HG03064 (cell line): ENCODE results near the gene TIGAR.

Source experiments
- ATAC-seq: cut with Tn5 transposase; IDR thresholded peaks from one replicate; pipeline ENCODE4 v1.9.1; 2021; ENCODE audit warnings: low read depth; ENCODE audit not compliant: unreplicated experiment

The TIGAR gene

GRCh38 chr12:4320853-4321701 is at the start of gene TIGAR:
Gene TIGAR (plus strand): TSS chr12:4321213. CDS start chr12:4321272, 59 bp downstream.
- ATAC-seq = peak; percentile 95

GRCh38 chr12:4271717-4272423 is 49.1 kb upstream of the TIGAR start:
- no peak for ATAC-seq

GRCh38 chr12:4272424-4273272 is 48.4 kb upstream of the TIGAR start:
- ATAC-seq = no peak

DNA sequence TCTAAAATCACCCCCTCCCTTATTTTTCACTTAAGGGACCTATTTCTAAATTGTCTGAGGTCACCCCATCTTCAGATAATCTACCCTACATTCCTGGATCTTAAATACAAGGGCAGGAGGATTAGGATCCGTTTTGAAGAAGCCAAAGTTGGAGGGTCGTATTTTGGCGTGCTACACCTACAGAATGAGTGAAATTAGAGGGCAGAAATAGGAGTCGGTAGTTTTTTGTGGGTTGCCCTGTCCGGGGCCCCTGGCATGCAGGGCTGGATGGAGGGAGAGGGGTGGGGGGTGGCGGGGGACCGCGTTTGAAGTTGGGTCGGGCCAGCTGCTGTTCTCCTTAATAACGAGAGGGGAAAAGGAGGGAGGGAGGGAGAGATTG is 47.8 kb upstream of the TIGAR start:
- ATAC-seq = no peak

DNA sequence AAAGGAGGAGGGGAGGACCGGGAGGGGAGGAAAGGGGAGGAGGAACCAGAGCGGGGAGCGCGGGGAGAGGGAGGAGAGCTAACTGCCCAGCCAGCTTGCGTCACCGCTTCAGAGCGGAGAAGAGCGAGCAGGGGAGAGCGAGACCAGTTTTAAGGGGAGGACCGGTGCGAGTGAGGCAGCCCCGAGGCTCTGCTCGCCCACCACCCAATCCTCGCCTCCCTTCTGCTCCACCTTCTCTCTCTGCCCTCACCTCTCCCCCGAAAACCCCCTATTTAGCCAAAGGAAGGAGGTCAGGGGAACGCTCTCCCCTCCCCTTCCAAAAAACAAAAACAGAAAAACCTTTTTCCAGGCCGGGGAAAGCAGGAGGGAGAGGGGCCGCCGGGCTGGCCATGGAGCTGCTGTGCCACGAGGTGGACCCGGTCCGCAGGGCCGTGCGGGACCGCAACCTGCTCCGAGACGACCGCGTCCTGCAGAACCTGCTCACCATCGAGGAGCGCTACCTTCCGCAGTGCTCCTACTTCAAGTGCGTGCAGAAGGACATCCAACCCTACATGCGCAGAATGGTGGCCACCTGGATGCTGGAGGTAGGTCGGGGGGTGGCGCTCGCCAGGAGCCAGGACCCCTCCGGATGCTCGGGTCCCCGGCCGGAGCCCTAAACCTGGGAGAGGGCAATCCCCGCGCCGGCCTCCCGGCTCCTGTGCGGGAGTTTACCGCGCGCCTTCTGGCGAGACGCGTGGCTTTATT is 47.2 kb upstream of the TIGAR start, which contains the start of gene CCND2:
Gene CCND2 (plus strand): TSS at position 111 of the 744 bp plus-strand sequence. CDS start 279 bp downstream, at position 390.
- ATAC-seq = no peak

- no peak for ATAC-seq
These were observed 46.5 kb upstream of the TIGAR start for GRCh38 chr12:4274396-4275015.

GRCh38 chr12:4275016-4275869 is 45.8 kb upstream of the TIGAR start:
- ATAC-seq = no peak

GRCh38 chr12:4275870-4276301 is 45.1 kb upstream of the TIGAR start:
- ATAC-seq = no peak

DNA sequence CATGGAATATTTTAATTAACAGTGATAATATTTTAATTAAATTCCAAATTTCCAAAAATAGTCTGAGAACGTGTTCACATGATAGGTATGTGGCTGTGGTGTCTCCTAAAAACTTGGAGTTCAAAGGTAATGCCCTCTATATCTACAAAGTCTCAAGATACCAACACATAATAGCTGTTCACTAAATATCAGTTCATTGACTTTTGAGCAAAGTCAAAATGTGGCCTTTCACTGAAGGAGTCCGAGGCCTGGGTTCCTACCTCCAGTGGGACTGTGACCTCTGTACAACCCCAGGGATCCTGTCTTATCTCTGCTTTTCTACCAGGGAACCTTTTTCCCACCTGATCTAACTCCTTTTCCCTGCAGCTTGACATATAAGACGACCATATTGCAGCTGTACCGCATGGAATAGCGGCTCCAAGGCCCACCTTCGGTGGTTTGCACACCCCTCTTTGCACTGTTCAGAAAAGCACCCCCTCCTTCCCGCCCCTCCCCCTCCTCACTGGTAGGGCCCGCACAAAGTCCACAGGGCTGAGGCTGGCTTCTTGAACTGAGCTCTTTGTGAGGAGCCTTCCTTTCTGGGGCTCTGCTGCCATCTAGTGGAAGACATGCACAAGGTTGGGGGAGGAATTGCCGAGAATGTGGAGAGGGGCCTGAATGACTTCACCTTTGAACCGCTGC is 44.3 kb upstream of the TIGAR start:
- no peak for ATAC-seq

- no peak for ATAC-seq
These were observed 43.8 kb upstream of the TIGAR start for GRCh38 chr12:4277205-4277543.

GRCh38 chr12:4277857-4278256 is 43.2 kb upstream of the TIGAR start:
- no peak for ATAC-seq

DNA sequence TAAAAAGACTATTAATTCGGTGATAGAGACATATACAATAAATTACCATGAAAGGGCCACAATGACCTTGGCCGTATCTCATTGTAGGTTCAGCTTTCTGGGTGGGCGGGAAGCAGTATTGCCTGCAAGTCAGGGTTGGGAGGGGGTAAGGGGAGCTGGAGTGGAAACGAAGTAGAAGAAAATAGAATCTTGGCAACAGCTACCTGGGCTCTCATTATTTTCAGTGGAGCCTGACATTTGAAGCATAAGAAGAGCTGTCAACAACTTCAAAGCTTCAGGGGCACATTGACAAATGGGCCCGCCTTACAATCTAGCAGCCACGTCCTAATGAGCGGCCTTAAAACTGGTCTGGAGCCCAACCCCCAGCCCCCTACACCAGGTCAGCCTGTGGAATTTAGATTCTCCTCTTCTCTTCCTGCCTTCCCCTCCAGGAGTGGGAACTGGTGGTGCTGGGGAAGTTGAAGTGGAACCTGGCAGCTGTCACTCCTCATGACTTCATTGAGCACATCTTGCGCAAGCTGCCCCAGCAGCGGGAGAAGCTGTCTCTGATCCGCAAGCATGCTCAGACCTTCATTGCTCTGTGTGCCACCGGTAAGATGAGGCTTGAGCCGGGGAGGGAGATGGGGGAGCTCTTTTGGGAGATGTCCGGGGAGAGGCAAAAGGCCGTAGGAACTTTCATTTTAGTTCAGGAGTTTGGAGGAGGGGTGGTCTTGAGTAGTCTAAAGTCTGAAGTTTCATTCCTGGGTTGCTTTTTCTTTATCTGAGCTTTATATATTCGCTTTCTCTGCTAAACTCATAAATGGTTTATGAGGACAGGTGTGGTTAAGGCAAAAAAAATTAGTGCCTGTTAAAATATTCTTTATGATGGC is 42.5 kb upstream of the TIGAR start:
- no peak for ATAC-seq

DNA sequence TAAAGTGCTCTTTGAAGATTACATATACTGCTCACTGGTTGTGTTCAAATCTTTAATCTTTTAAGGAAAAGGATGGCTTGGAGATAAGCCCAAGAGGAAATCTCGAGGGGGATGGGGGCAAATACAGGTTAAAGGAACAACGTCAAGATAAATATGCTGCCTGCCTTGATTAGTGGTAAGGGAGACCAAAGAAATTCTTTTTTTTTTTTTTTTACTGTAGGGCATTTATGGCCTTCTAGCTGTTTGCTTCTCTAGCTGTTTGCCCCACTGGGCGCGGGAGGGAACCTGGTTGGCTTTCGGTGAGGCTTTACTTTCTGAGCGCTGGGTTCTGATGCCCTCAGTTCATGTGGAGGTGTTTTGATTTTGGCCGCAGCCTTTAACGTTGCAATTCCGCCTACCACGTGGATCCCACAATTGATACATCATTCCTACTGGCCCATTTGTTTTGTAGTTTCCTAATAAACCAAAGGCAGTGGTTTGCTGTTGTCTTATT is 41.8 kb upstream of the TIGAR start:
- no peak for ATAC-seq

GRCh38 chr12:4280351-4281163 is 40.5 kb upstream of the TIGAR start:
- no peak for ATAC-seq

DNA sequence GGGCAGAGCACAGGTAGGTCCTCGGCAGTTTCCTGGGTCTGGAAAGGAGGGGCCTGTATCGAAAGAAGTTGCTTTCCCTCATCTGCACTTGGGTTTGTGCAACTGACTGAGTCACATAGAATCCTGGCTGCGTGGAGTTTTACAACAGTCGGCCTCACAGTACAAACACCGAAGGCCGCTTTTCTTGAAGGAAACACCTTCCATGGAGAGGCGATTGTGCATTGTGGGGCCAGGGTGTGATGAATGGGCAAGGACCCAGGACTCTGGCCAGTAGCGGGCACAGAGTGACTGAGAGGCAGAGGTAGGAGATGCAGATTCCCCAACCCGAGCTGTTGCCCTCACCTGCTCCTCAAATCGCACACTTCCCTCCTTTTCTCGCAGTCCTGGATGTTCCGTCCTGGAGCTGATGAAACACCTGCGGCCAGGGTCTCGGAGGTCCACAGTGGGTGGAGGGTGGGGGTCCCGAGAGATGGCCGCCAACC is 39.8 kb upstream of the TIGAR start:
- ATAC-seq = no peak
